GM03348 (cell line): ENCODE results near the gene MGME1.
"Not testable (repeated sequence)": the region's sequence is repeated elsewhere in the genome, so short reads cannot be mapped to it uniquely, and the experiment has no call there.

ENCODE experiments used
- DNase-seq: peaks from one replicate; pipeline ENCODE4 v3.0.0; 2012; ENCODE audit warnings: low spot score

MGME1 gene

GRCh38 chr20:17960400-17960885 is 8.4 kb upstream of the MGME1 start:
- not testable (repeated sequence) for DNase-seq

DNA sequence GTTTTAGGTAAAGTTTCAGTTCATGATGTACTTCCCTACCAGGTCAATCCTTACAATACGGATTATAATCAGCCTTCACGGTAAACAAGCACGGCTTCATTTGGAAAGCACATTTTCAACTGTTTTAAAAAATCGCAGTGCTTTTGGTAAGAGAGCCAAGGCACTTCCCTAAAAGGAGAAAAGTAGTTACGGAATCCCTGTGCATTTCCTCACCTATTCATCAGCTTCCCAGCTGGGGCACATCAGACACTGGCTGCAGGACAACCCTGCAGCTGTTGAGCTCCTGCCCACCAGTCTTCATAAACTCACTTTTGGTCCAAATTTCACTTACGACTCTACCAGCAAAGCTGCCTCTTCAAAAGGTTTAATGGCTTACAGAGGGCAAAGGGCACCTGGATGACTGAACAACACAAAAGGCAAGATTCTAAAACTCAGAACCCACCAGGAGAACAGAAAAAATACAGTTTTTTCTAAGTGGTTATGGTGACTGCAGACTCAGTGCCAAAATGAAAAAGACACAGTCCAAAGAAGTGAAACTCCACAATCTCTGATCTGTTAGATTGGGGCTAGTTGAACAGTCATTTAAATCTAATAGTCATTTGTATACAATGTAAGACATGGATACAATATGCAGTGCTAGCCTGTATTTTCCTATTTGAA is 7.8 kb upstream of the MGME1 start:
- peak; percentile 38 for DNase-seq

GRCh38 chr20:17961587-17961940 is 7.3 kb upstream of the MGME1 start:
- DNase-seq = no peak

DNA sequence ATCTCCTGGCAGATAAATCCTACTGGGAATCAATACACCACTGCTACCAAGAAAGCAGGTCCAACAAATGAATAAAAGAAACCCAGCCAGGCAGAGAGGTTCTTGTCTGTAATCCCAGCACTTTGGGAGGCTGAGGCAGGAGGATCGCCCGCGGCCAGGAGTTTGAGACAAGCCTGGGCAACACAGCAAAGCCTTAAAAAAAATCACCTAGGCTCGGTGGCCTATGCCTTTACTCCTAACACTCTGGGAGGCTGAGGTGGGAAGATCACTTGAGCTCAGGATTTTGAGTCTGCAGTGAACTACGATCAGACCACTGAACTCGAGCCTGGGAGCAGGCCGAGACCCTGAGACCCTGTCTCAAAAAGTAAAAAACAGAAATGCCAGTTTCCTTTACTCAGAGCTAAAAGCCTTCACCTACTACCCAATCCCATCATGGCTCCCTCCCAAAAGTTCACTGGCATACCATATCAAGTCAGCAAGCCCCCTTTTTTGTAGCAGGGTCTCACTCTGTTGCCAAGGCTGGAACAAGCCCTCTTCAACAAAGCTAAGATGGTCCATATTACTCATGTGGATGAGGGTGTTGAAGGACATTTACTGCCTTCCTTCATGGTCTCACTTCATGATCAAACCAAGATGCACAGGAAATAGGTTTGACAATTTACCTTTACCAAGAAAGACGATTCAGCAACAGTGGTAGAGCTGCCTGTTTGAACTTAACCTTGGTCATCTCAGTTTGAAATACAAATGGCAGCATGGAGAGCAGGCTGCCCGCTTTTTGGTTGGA is 5.5 kb upstream of the MGME1 start:
- no peak for DNase-seq

GRCh38 chr20:17964073-17964472 is 4.7 kb upstream of the MGME1 start:
- DNase-seq = no peak

DNA sequence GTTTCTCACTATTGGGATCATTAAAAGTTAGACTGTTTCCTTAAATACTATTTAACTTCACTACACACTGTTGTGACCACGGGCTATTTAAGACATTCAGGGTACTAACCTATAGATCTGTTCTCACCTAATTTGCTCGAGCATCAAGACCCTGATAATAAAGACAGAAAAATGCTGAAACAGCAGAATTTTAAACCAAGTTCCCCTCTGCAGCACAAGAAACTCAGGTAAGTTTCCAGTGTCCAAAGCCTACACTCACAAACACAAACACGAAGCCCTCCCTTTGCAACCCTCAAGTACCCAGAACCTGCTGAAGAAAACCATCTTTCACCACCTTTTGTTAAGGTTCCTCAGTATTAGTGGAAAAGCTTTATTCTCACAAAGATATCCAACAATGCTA is 4.2 kb upstream of the MGME1 start:
- DNase-seq = no peak

- DNase-seq = no peak
These were observed 3.6 kb upstream of the MGME1 start for GRCh38 chr20:17965042-17965697.

- DNase-seq = peak; percentile 54
These were observed 2.1 kb upstream of the MGME1 start for GRCh38 chr20:17966432-17967310.

GRCh38 chr20:17967521-17968365 is 1.1 kb upstream of the MGME1 start:
- DNase-seq = peak; percentile 52

DNA sequence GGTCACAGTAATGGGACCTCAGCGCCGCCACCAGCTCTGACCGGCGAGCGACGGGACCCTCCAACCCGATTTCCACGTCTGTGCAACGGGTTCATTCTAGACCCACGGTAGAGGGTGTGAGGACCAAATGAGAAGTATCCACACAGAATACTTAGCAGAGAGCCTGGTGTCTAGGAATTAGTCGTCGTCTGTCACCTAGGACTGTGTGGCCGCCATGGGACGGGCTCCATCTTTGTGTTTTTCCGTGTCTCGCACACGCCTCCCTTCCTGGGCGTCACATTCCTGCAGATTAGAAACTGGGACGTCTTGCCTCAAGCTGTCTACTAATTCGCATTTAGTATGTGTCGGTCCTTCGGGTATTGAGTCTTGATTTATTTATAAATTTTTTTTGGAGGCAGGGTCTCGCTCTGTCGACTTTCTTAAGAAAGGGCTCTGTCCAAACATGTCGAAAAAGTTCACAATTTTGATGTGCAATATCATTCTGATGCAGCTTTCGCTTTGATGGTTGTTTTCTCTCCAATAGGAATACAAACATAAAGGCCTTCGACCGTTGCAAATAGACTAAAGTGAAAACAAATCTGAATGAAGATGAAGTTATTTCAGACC is 563 bp downstream of the MGME1 start:
- peak; percentile 31 for DNase-seq

DNA sequence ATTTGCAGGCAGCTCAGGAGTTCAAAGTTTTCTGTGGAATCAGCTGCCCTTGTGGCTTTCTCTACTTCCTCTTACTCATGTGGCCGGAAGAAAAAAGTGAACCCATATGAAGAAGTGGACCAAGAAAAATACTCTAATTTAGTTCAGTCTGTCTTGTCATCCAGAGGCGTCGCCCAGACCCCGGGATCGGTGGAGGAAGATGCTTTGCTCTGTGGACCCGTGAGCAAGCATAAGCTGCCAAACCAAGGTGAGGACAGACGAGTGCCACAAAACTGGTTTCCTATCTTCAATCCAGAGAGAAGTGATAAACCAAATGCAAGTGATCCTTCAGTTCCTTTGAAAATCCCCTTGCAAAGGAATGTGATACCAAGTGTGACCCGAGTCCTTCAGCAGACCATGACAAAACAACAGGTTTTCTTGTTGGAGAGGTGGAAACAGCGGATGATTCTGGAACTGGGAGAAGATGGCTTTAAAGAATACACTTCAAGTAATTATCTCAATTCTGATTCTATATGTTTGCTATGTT is 1.1 kb downstream of the MGME1 start:
- peak; percentile 57 for DNase-seq

DNA sequence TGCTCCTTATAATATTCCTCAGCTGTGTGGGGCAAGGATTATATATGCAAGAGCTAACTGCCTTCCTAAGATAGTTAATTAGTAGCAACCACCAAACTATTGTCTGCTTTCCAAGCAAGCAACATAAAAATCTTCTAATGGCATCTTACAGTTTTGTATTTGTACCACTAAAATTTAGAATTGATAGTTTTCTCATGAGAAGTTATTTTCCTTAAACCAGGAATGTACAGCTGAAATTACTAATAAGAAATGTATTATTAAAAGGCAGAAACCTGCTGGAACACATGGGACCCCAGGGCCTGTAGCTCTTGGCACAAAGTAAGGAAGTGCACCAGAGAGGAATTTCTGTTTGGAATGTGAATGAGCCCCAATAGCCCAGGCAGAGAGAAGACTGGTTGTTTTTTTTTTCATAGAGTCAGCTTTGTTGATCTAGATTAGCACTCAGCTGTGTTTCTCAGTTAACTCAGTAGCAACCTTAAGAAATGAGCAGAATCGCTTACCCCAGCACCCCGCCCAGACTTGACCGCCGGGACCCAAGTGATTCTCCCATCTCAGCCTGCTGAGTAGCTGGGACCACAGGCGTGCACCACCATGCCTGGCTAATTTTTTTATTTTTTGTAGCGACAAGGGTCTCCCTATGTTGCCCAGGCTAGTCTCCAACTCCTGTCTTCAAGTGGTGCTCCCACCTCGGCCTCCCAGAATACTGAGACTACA is 2.6 kb downstream of the MGME1 start:
- peak; percentile 67 for DNase-seq

DNA sequence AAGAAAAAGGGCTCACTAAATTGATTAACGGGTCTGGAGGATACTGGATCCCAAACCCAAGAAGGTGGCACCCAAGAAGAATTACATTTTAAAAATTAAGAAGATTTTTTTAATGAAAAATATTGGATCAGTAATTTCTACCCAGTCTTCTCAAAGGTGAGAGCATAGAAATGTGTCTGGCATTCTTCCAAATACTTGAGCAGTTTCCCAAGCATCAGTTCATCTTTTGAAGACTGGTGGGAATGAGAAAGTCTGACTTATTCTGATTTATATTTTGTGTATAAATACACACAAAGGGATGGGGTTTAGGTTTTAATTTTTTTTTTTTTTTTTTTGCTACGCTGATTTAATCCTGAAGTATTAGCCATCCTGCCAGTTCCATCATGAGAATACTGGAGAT is 3.3 kb downstream of the MGME1 start:
- DNase-seq = no peak

DNA sequence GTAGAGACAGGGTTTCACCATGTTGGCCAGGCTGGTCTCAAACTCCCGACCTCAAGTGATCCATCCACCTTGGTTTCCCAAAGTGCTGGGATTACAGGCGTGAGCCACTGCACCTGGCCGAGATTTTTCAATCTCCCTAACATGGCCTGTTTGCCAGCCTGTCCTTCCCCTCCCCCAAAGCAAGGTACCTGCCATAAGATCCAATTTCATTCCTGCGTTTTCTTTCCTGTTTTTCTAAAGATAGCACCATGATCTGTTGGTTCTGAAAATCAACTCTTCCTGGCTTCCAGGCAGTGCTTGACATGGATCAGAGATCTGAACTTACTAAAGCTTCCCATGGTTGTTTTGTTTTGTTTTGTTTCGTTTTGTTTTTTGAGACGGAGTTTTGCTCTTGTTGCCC is 7.5 kb downstream of the MGME1 start:
- DNase-seq = no peak

- no peak for DNase-seq
These were observed 16.7 kb downstream of the MGME1 start for GRCh38 chr20:17985388-17986018.

GRCh38 chr20:17987988-17988387 is 19.2 kb downstream of the MGME1 start:
- DNase-seq = no peak

DNA sequence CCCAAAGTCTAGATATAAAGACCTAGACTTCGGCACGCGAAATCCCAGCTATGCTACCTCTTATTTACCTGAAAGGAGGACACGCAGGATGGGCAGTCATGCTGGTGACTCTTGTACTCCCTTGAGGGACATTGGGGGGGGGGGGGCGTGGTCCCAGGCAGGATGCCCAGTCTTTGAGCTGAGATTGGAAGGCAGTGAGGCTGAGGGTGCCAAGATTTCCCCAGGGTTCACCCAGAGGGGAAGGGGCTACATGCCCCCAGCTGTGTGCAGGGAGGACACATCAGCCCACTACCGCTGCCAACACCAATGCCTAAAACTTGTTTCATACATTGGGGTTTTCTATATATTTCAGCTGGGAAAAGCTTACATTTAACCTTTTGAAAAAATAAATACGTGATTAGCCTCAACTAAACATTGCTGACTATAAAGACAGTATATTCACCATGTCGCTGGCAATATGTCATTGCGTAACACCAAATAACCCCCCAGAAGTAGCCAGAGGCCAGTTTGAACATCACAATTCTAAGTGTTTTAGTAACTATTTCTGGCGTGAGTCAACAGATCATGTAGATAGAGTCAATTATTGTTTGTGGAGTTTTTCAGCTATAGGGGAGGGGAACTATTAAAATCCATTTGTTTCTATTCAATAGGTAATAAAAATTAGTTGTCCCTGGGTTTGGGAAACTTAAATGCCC is 21.6 kb downstream of the MGME1 start:
- no peak for DNase-seq

DNA sequence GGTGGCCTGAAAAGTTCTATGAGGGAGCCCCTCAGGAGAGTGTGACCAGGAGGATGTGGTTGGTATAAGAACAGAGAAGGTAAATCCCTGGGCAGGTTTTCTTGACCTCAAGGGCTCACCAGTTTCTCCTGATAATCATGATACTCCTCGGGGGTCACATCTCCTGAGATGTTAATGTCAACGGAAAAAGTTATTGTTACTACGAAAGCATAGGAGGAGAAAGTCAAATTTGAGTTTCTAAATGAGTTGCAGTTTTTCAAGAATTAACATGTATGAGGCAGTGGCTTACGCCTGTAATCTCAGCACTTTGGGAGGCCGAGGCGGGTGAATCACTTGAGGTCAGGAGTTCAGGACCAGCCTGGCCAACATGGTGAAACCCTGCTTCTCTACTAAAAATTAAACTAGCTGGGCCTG is 23.4 kb downstream of the MGME1 start:
- DNase-seq = no peak
